BJ (cell line): Measurements from ENCODE around the gene VPS37D. TPM values are rescaled to one million over a fixed set of nuclear protein-coding genes. Genes with fewer than 3 reads are reported as not detected.

Experiments used
- CTCF ChIA-PET: fragments of 350-600 bp; formaldehyde crosslinking; extraction: SDS; loops from one replicate; lab custom pipeline; 2021; ENCODE audit warnings: antibody characterized with exemption, inconsistent platforms; lab: Yijun Ruan, JAX
- POLR2A ChIA-PET: fragments of 300-600 bp; sonication (Branson Sonifier 250); formaldehyde crosslinking; extraction: SDS; loops from one replicate; lab custom pipeline; 2021; ENCODE audit warnings: antibody characterized with exemption; lab: Charles Lee
- DNase-seq: peaks from one replicate; pipeline ENCODE4 v3.0.0-alpha.2; 2011; ENCODE audit warnings: low read depth
- H3K27me3 ChIP-seq: 2 replicates; pipeline ENCODE4 v1.6.0; 2011; ENCODE audit warnings: low read length; ENCODE audit not compliant: control insufficient read depth, insufficient read depth
- H3K36me3 ChIP-seq: 2 replicates; pipeline ENCODE4 v1.5.1; 2011; ENCODE audit warnings: low read length; ENCODE audit not compliant: control insufficient read depth, insufficient read depth
- H3K4me3 ChIP-seq: 2 replicates; pipeline ENCODE4 v1.5.1; 2011; ENCODE audit warnings: low read depth, mild to moderate bottlenecking, control low read depth, low read length
- polyA plus RNA-seq: library from polyadenylated mRNA; depleted of rRNA; stranded (reverse); fragments of >200 nt; gene quantifications from 2 replicates; pipeline ENCODE4 v1.2.3, GENCODE V29; 2011
- TF ChIP-seq, protein P1 (sequence below): IDR thresholded peaks from 2 replicates; pipeline ENCODE4 v1.5.1; 2011; ENCODE audit warnings: low read depth, mild to moderate bottlenecking, control low read depth, inconsistent platforms, low read length, moderate library complexity; ENCODE audit not compliant: insufficient read depth

The VPS37D gene
- polyA plus RNA-seq, 1 experiment: 3.3 TPM

DNA sequence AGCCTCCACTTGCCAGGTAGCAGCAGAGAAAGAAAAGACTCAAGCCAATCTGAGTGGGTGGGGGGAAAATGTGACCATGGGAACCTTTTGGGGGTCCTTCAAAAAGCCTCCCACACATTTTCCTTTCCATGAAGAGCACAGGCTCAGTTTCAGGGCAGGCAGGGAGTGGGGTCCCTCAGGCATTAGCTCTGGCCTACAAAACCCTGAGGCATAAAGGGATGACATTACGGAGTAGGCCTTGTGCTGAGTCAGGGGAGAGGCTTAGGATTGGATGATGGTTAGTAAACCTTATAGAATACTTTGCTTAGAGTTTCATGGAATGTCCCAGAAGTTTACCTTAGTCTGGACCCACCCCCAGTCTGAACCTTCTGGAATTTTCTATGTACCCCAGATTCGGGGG lies 12.1 kb downstream of the VPS37D start:
- POLR2A ChIA-PET: no interaction called here
- CTCF ChIA-PET: interaction anchor here (1.7 kb wide), 1 partner anchor 55 kb away, joined by 3 read pairs; no protein-coding TSS in a partner anchor
- no peak overlapping the region for H3K4me3 ChIP-seq
- H3K27me3 ChIP-seq: no peaks in the 10 kb centered on the region
- DNase-seq: no peak
- TF ChIP-seq, protein P1, sequence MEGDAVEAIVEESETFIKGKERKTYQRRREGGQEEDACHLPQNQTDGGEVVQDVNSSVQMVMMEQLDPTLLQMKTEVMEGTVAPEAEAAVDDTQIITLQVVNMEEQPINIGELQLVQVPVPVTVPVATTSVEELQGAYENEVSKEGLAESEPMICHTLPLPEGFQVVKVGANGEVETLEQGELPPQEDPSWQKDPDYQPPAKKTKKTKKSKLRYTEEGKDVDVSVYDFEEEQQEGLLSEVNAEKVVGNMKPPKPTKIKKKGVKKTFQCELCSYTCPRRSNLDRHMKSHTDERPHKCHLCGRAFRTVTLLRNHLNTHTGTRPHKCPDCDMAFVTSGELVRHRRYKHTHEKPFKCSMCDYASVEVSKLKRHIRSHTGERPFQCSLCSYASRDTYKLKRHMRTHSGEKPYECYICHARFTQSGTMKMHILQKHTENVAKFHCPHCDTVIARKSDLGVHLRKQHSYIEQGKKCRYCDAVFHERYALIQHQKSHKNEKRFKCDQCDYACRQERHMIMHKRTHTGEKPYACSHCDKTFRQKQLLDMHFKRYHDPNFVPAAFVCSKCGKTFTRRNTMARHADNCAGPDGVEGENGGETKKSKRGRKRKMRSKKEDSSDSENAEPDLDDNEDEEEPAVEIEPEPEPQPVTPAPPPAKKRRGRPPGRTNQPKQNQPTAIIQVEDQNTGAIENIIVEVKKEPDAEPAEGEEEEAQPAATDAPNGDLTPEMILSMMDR: no peak
- 0 out of 2 replicates have a peak, but pooled peaks cover 2% of the 10 kb centered on the region for H3K36me3 ChIP-seq

DNA sequence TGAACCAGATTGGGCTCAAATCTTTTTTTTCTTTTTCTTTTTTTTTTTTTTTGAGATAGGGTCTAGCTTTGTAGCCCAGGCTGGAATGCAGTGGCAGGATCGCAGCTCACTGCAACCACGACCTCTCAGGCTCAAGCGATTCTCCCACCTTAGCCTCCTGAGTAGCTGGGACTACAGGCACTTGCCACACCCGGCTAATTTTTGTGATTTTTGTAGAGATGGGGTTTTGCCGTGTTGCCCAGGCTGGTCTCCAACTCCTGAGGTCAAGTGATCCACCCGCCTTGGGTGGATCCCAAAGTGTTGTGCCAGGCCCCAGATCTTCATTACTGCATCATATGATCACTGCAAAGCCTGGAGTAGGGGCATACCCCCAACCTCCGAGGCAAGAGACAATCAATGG lies 12.9 kb downstream of the VPS37D start:
- no peaks in the 10 kb centered on the region for H3K27me3 ChIP-seq
- POLR2A ChIA-PET: interaction anchor here (0.6 kb wide), 1 partner anchor 609 kb away, joined by 3 read pairs; the partner anchor contains the start of gene CLIP2
- DNase-seq: no peak
- H3K36me3 ChIP-seq: peaks cover 2% of the 10 kb centered on the region; the same call in 1 of the 2 replicates
- CTCF ChIA-PET: interaction anchor here (1.2 to 1.7 kb wide), 2 partner anchors 12 to 54 kb away, joined by 3 read pairs; no protein-coding TSS in a partner anchor
- TF ChIP-seq, protein P1: no peak
- H3K4me3 ChIP-seq: no peak overlapping the region

DNA sequence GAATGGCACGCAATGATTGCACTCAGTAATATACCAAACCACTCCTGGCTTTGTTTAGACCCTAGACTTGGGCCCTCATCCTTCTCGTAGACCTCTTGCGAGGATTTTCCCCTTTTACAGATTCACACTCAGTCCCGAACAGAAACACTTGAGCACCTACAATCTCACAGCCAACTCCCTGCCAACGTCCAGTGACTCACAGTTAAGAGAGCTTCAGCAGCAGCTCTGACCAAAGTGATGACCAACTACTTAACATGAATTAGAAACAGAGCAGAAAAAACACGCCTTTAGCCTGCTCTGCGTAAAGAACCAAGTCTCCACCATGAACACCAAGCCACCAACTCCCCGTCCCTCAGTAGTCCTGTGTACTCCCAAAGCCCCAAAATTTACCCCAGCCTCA lies 13.4 kb downstream of the VPS37D start:
- no peak for DNase-seq
- H3K4me3 ChIP-seq: no peak overlapping the region
- POLR2A ChIA-PET: interaction anchor here (0.6 kb wide), 1 partner anchor 608 kb away, joined by 3 read pairs; the partner anchor contains the start of gene CLIP2
- CTCF ChIA-PET: interaction anchor here (1.2 to 1.7 kb wide), 2 partner anchors 13 to 54 kb away, joined by 3 read pairs; no protein-coding TSS in a partner anchor
- no peaks in the 10 kb centered on the region for H3K27me3 ChIP-seq
- TF ChIP-seq, protein P1: no peak
- H3K36me3 ChIP-seq: peaks cover 2% of the 10 kb centered on the region; the same call in 1 of the 2 replicates

DNA sequence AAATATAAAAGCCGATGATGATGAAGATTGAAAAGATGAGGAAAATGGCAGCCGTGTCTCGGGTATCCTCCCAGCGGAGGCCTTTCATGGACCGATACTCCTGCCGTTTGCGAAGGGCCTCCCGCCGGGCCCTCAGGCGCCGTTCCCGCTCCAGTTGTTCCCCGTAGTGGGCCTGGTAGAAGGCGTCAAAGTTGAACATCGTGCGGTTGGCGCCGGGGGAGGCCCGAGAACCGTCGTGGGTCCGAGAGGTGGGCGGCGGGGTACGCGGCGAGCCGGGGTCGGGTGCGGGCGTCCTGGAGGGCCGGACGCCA lies 15.1 kb downstream of the VPS37D start:
- no peaks in the 10 kb centered on the region for H3K27me3 ChIP-seq
- H3K36me3 ChIP-seq: peaks cover 5% of the 10 kb centered on the region
- TF ChIP-seq, protein P1: no peak
- DNase-seq: no peak
- ChIA-PET POLR2A (no interaction called here), CTCF (no interaction called here)
- peak overlapping the region; percentile 85 for H3K4me3 ChIP-seq

DNA sequence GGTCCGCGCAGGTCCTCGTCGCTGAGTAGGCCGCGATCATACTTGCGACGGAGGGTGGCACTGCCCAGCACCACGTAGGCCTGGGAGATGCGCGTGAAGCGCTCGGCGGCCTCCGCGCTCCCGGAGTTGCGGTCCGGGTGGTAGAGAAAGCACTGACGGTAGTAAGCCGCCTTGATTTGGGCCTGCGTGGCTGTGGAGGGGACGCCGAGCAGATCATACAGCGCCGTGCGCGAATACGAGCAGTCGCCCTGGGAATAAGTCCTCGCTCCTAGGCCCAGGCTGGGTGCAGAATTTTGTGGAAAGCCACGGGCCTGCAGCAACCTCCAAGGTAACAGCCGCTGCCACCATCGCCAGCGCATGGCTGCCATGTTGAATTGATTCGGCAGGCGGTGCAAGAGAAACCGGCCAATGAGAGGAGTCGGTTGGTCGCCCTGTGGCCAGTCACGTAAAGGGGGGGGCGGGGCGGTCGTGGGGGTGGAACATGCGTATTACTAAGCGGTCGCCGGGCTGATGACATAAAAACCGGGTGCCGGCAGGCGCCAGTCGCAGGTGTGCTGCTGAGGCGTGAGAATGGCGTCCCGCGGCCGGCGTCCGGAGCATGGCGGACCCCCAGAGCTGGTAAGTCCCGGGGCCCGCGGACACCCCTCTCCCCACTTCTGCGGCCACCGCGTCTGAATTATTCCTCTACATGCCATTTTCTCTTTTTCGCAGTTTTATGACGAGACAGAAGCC lies 15.6 kb downstream of the VPS37D start, which contains the start of the genes BUD23 and DNAJC30:
TSS of gene BUD23 (plus strand) at position 542 of the 732 bp plus-strand sequence. CDS start at position 571, 29 bp downstream.
TSS of gene DNAJC30 (minus strand) at position 398 of the 732 bp plus-strand sequence. CDS start at position 368, 30 bp downstream.
- DNase-seq: peak; percentile 61
- H3K27me3 ChIP-seq: no peaks in the 10 kb centered on the region
- peaks cover 4% of the 10 kb centered on the region for H3K36me3 ChIP-seq
- TF ChIP-seq, protein P1: no peak
- ChIA-PET POLR2A (no interaction called here), CTCF (no interaction called here)
- peak within 1 kb of the TSS; percentile 85 for H3K4me3 ChIP-seq
